Liver (tissue), 9 donors: ENCODE measurements around the gene MAMDC4. TPM values are rescaled to one million over a fixed set of nuclear protein-coding genes. Genes with fewer than 3 reads are reported as not detected.

Source experiments
- DNase-seq: peaks from one replicate; pipeline ENCODE4 v3.0.0-alpha.2; 2017; ENCODE audit warnings: low spot score
- H3K27ac ChIP-seq, 2 donors: one replicate each; pipeline ENCODE4 v1.7.0; 2013; ENCODE audit warnings: inconsistent platforms in 2 of 2, low read length in 2 of 2, control low read depth in 1 of 2, low read depth in 1 of 2, mild to moderate bottlenecking in 1 of 2
- H3K27me3 ChIP-seq, 4 donors: one replicate each; pipeline versions ENCODE4 v1.6.1 to v1.7.0; 2013; ENCODE audit warnings: low read length in 3 of 4, inconsistent platforms in 1 of 4, mild to moderate bottlenecking in 1 of 4, moderate library complexity in 1 of 4; ENCODE audit not compliant: control insufficient read depth in 4 of 4, insufficient read depth in 4 of 4
- H3K36me3 ChIP-seq, 4 donors: one replicate each; pipeline versions ENCODE4 v1.6.1 to v1.7.0; 2013; ENCODE audit warnings: low read length in 3 of 4, mild to moderate bottlenecking in 3 of 4, low read depth in 1 of 4, moderate library complexity in 1 of 4; ENCODE audit not compliant: control insufficient read depth in 4 of 4, insufficient read depth in 3 of 4
- H3K4me1 ChIP-seq, 4 donors: one replicate each; pipeline versions ENCODE4 v1.6.1 to v1.7.0; 2013; ENCODE audit warnings: low read length in 3 of 4, mild to moderate bottlenecking in 3 of 4, moderate library complexity in 1 of 4; ENCODE audit not compliant: control insufficient read depth in 4 of 4, insufficient read depth in 4 of 4
- H3K4me3 ChIP-seq, 3 donors: one replicate each; pipeline versions ENCODE4 v1.6.1 to v1.7.0; 2013; ENCODE audit warnings: low read length in 3 of 3, control low read depth in 1 of 3, low read depth in 1 of 3, mild to moderate bottlenecking in 1 of 3
- H3K9ac ChIP-seq, 2 donors: one replicate each; pipeline ENCODE4 v1.7.0; 2013; ENCODE audit warnings: low read length in 2 of 2, mild to moderate bottlenecking in 2 of 2, moderate library complexity in 2 of 2, control low read depth in 1 of 2, low read depth in 1 of 2
- H3K9me3 ChIP-seq, 4 donors: one replicate each; pipeline versions ENCODE4 v1.6.1 to v1.7.0; 2013; ENCODE audit warnings: low read length in 3 of 4; ENCODE audit not compliant: control insufficient read depth in 4 of 4
- ATF3 ChIP-seq: IDR thresholded peaks from 2 replicates; pipeline ENCODE4 v1.6.1; 2016; ENCODE audit warnings: antibody characterized with exemption
- CTCF ChIP-seq: fragments of 150-350 bp; IDR thresholded peaks from 2 replicates; pipeline ENCODE4 v1.5.1; 2017; ENCODE audit warnings: improper control_type of control experiment, low read depth, low read length; ENCODE audit not compliant: missing input control
- EGR1 ChIP-seq, 2 donors: IDR thresholded peaks; 2 replicates each; pipeline ENCODE4 v1.6.1; 2016 to 2018; ENCODE audit warnings: antibody characterized with exemption in 2 of 2, low read depth in 2 of 2
- FOXA1 ChIP-seq: IDR thresholded peaks from 2 replicates; pipeline ENCODE4 v1.6.1; 2016; ENCODE audit warnings: antibody characterized with exemption
- FOXA2 ChIP-seq: IDR thresholded peaks from 2 replicates; pipeline ENCODE4 v1.6.1; 2016; ENCODE audit warnings: antibody characterized with exemption
- GABPA ChIP-seq, 2 donors: IDR thresholded peaks in 1 of 2; conservative IDR thresholded peaks in 1 of 2; 2 replicates each; pipeline ENCODE4 v1.6.1; 2016; ENCODE audit warnings: antibody characterized with exemption in 2 of 2, mild to moderate bottlenecking in 1 of 2, moderate library complexity in 1 of 2
- HNF4A ChIP-seq, 2 donors: conservative IDR thresholded peaks; 2 replicates each; pipeline ENCODE4 v1.6.1; 2016; ENCODE audit warnings: antibody characterized with exemption in 2 of 2, mild to moderate bottlenecking in 2 of 2
- HNF4G ChIP-seq: IDR thresholded peaks from 2 replicates; pipeline ENCODE4 v1.6.1; 2016; ENCODE audit warnings: antibody characterized with exemption
- JUND ChIP-seq, 2 donors: IDR thresholded peaks; 2 replicates each; pipeline ENCODE4 v1.6.1; 2016; ENCODE audit warnings: antibody characterized with exemption in 2 of 2
- MAX ChIP-seq: IDR thresholded peaks from 2 replicates; pipeline ENCODE4 v1.6.1; 2016; ENCODE audit warnings: antibody characterized with exemption
- NR2F2 ChIP-seq: IDR thresholded peaks from 2 replicates; pipeline ENCODE4 v1.6.1; 2016; ENCODE audit warnings: antibody characterized with exemption
- RAD21 ChIP-seq, 2 donors: IDR thresholded peaks; 2 replicates each; pipeline ENCODE4 v1.6.1; 2016; ENCODE audit warnings: antibody characterized with exemption in 2 of 2, mild to moderate bottlenecking in 2 of 2
- REST ChIP-seq: IDR thresholded peaks from 2 replicates; pipeline ENCODE4 v1.6.1; 2016; ENCODE audit warnings: antibody characterized with exemption, mild to moderate bottlenecking
- RXRA ChIP-seq, 2 donors: IDR thresholded peaks; 2 replicates each; pipeline ENCODE4 v1.6.1; 2017 to 2018; ENCODE audit warnings: antibody characterized with exemption in 2 of 2, mild to moderate bottlenecking in 1 of 2
- SP1 ChIP-seq: IDR thresholded peaks from 2 replicates; pipeline ENCODE4 v1.6.1; 2018; ENCODE audit warnings: antibody characterized with exemption, mild to moderate bottlenecking
- TAF1 ChIP-seq: conservative IDR thresholded peaks from 2 replicates; pipeline ENCODE4 v1.6.1; 2016; ENCODE audit warnings: antibody characterized with exemption, mild to moderate bottlenecking
- YY1 ChIP-seq: IDR thresholded peaks from 2 replicates; pipeline ENCODE4 v1.6.1; 2016; ENCODE audit warnings: antibody characterized with exemption, mild to moderate bottlenecking
- ZBTB33 ChIP-seq: IDR thresholded peaks from 2 replicates; pipeline ENCODE4 v1.6.1; 2016; ENCODE audit warnings: antibody characterized with exemption
- WGBS: extraction: QIAGEN DNeasy Blood & Tissue Kit; methylation state at CpG from one replicate; pipeline ENCODE4 v1.1.7; 2013; 5-methylcytosine and 5-hydroxymethylcytosine counted together
- polyA plus RNA-seq, 2 donors: library from polyadenylated mRNA; stranded (reverse) in 1 of 2; unstranded in 1 of 2; fragments of 200-250 nt in 1 of 2; fragments of >200 nt in 1 of 2; fragmentation: Nextera tagmentation in 1 of 2; extraction: Ambion mirVana in 1 of 2; gene quantifications; one replicate each; pipeline versions ENCODE4 v1.2.1 to v1.2.3, GENCODE V29; 2013 to 2015
- total RNA-seq, 2 donors: library from RNA; depleted of rRNA; stranded (reverse); fragments of >200 nt; gene quantifications; one replicate each; pipeline ENCODE4 v1.2.3, GENCODE V29; 2014
- donor health status: healthy.
- donor health status: healthy.
- donor health status: healthy.
- donor health status: healthy.
- donor health status: healthy.

MAMDC4 gene
- total and polyA plus RNA-seq, 4 donors: 2.4 to 8.1 (median 3.9) TPM

GRCh38 chr9:136803551-136804508 lies 48.3 kb upstream of the MAMDC4 start:
- no peaks in the 10 kb centered on the region for H3K9me3 ChIP-seq
- DNase-seq: no peak
- peaks cover 16 to 37% (median 32%) of the 10 kb centered on the region in 4 donors for H3K4me1 ChIP-seq
- WGBS: 96% methylated on average over 22 of the region's 22 CpGs
- no peak overlapping the region for H3K9ac ChIP-seq
- H3K27me3 ChIP-seq: no peaks in the 10 kb centered on the region
- H3K4me3 ChIP-seq: no peak overlapping the region
- no peak overlapping the region for H3K27ac ChIP-seq
- TF ChIP-seq CTCF (no peak), GABPA (IDR thresholded peaks at IDR 0.05 in 1 of 2, conservative IDR thresholded peaks at IDR 0.05 in 1 of 2) (no peak), NR2F2 (no peak), EGR1 (IDR thresholded peaks at IDR 0.05; ENCODE audit: low read depth in 2 of 2) (no peak)
- H3K36me3 ChIP-seq: no peaks in the 10 kb centered on the region

- Histone ChIP-seq H3K36me3 (no peaks in the 10 kb centered on the region), H3K4me3 (no peak overlapping the region), H3K27me3 (no peaks in the 10 kb centered on the region), H3K27ac (no peak overlapping the region), H3K9ac (no peak overlapping the region), H3K4me1 (peaks cover 10 to 35% (median 31%) of the 10 kb centered on the region in 4 donors), H3K9me3 (no peaks in the 10 kb centered on the region)
- TF ChIP-seq JUND (IDR thresholded peaks at IDR 0.05): no peak
- TF ChIP-seq SP1: no peak
- no peak for TF ChIP-seq EGR1 (IDR thresholded peaks at IDR 0.05; ENCODE audit: low read depth in 2 of 2)
- no peak for TF ChIP-seq ATF3
- TF ChIP-seq CTCF: no peak
- TF ChIP-seq YY1: no peak
- TF ChIP-seq RXRA (IDR thresholded peaks at IDR 0.05): no peak
- TF ChIP-seq HNF4G: no peak
- TF ChIP-seq HNF4A (conservative IDR thresholded peaks at IDR 0.05): no peak
- no peak for TF ChIP-seq TAF1
- TF ChIP-seq FOXA1: no peak
- no peak for TF ChIP-seq GABPA (IDR thresholded peaks at IDR 0.05 in 1 of 2, conservative IDR thresholded peaks at IDR 0.05 in 1 of 2)
- TF ChIP-seq ZBTB33: no peak
- TF ChIP-seq MAX: no peak
- TF ChIP-seq NR2F2: no peak
- TF ChIP-seq REST: no peak
- TF ChIP-seq FOXA2: no peak
- no peak for TF ChIP-seq RAD21 (IDR thresholded peaks at IDR 0.05)
- no peak for DNase-seq
- WGBS: 97% methylated on average over 20 of the region's 20 CpGs
These were observed 47.5 kb upstream of the MAMDC4 start for GRCh38 chr9:136804509-136805206.
